ENCODE measurements around the gene DDX10.

DDX10 gene

GRCh38 chr11:108967571-108967970 is 302.7 kb downstream of the DDX10 start:
- in situ Hi-C loops (cut with HindIII; ENCODE audit: low sequenced_read_pairs), result no loop called here

GRCh38 chr11:108970221-108970991 is 305.5 kb downstream of the DDX10 start:
- in situ Hi-C loops (cut with HindIII; ENCODE audit: low sequenced_read_pairs), result no loop called here

- in situ Hi-C loops (cut with HindIII; ENCODE audit: low sequenced_read_pairs), result no loop called here
Observed at GRCh38 chr11:108973402-108974162, 308.7 kb downstream of the DDX10 start.

- in situ Hi-C loops (cut with HindIII; ENCODE audit: low sequenced_read_pairs), result no loop called here
Observed at GRCh38 chr11:108975026-108975425, 310.2 kb downstream of the DDX10 start.

- in situ Hi-C loops (cut with HindIII; ENCODE audit: low sequenced_read_pairs), result no loop called here
Observed at GRCh38 chr11:108975641-108976071, 310.8 kb downstream of the DDX10 start.

GRCh38 chr11:108983636-108984420 is 319.0 kb downstream of the DDX10 start:
- in situ Hi-C loops (cut with HindIII; ENCODE audit: low sequenced_read_pairs), result no loop called here

- in situ Hi-C loops (cut with HindIII; ENCODE audit: low sequenced_read_pairs), result no loop called here
Observed at GRCh38 chr11:108984523-108984922, 319.7 kb downstream of the DDX10 start.

- in situ Hi-C loops (cut with HindIII; ENCODE audit: low sequenced_read_pairs), result no loop called here
Observed at GRCh38 chr11:108985236-108985944, 320.5 kb downstream of the DDX10 start.

GRCh38 chr11:108985945-108986279 is 321.0 kb downstream of the DDX10 start:
- in situ Hi-C loops (cut with HindIII; ENCODE audit: low sequenced_read_pairs), result no loop called here

Data from DLD1 (cell line).